Ovary (tissue), 3 donors: Measurements from ENCODE around the gene KCNH6.

Experiments used
- EP300 ChIP-seq: sonication (generic); formaldehyde crosslinking; IDR thresholded peaks from one replicate; pipeline ENCODE4 v1.6.1; 2017; ENCODE audit warnings: antibody characterized with exemption
- TF ChIP-seq, protein P1 (sequence below), 3 donors: fragments of 450-650 bp in 2 of 3; fragments of 200-600 bp in 1 of 3; IDR thresholded peaks; one replicate each; pipeline versions ENCODE4 v1.5.1 to v1.8.0; 2016 to 2022; ENCODE audit warnings: antibody characterized with exemption in 3 of 3, mild to moderate bottlenecking in 1 of 3
- donor health status: DM: no; HTN: no; CAD: no.

DNA sequence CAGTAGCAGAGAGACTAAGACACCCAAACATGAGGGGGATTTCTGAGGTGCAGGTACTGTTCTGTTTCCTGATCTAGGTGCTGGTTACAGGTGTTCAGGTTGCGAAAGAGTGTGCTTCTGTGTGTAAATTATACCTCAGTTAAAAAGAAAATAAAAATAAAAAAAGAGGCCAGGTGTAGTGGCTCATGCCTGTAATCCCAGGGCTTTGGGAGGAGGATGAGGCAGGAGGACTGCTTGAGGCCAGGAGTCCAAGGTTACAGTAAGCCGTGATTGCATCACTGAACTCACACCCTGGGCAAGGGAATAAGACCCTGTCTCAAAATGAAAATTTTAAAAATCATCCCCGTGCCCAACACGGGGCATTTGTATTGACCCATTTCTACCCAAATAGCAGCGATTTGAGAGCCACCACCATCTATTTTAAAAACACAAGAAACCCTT is 23.9 kb downstream of the KCNH6 start:
- TF ChIP-seq EP300, result no peak
- TF ChIP-seq, protein P1, sequence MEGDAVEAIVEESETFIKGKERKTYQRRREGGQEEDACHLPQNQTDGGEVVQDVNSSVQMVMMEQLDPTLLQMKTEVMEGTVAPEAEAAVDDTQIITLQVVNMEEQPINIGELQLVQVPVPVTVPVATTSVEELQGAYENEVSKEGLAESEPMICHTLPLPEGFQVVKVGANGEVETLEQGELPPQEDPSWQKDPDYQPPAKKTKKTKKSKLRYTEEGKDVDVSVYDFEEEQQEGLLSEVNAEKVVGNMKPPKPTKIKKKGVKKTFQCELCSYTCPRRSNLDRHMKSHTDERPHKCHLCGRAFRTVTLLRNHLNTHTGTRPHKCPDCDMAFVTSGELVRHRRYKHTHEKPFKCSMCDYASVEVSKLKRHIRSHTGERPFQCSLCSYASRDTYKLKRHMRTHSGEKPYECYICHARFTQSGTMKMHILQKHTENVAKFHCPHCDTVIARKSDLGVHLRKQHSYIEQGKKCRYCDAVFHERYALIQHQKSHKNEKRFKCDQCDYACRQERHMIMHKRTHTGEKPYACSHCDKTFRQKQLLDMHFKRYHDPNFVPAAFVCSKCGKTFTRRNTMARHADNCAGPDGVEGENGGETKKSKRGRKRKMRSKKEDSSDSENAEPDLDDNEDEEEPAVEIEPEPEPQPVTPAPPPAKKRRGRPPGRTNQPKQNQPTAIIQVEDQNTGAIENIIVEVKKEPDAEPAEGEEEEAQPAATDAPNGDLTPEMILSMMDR (IDR thresholded peaks at IDR 0.05), result no peak
